ENCODE measurements around the gene DRD3.

DNA sequence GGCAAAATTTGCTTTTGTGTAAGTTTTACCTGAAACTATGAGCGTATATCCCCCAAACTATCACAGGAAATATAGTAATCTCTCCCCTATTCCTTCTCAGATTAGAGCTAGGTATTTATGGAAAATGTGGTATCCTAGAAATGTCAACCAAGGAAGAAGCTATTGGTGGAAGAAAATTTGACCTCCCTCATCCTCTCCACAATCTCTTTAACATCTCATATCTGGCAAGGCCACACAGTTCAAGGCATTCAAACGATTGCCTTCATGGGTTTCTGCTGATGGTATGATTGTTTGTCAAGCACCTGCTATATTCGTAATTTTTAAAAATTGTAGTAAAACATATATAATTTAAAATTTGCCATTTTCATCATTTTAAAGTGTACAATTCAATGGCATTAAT lies 27.5 kb upstream of the DRD3 start:
- TF ChIP-seq, protein P1, sequence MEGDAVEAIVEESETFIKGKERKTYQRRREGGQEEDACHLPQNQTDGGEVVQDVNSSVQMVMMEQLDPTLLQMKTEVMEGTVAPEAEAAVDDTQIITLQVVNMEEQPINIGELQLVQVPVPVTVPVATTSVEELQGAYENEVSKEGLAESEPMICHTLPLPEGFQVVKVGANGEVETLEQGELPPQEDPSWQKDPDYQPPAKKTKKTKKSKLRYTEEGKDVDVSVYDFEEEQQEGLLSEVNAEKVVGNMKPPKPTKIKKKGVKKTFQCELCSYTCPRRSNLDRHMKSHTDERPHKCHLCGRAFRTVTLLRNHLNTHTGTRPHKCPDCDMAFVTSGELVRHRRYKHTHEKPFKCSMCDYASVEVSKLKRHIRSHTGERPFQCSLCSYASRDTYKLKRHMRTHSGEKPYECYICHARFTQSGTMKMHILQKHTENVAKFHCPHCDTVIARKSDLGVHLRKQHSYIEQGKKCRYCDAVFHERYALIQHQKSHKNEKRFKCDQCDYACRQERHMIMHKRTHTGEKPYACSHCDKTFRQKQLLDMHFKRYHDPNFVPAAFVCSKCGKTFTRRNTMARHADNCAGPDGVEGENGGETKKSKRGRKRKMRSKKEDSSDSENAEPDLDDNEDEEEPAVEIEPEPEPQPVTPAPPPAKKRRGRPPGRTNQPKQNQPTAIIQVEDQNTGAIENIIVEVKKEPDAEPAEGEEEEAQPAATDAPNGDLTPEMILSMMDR (IDR thresholded peaks at IDR 0.05) = no peak
- TF ChIP-seq POLR2A (IDR thresholded peaks at IDR 0.05) (no peak), POLR2AphosphoS5 (IDR thresholded peaks at IDR 0.05) (no peak)
